Activated gamma-delta T cell (primary cell): ENCODE measurements around the gene DCLRE1C.
"Not testable (repeated sequence)": the region's sequence is repeated elsewhere in the genome, so short reads cannot be mapped to it uniquely, and the experiment has no call there.

Experiments used
- DNase-seq: peaks from one replicate; lab custom pipeline; 2025; lab: John Stamatoyannopoulos, UW
- total RNA-seq, 2 donors: gene quantifications; one replicate each; lab custom pipeline; 2026; lab: John Stamatoyannopoulos, UW

DCLRE1C gene
- 91.1 to 97.5 reads per million in 2 donors for total RNA-seq

DNA sequence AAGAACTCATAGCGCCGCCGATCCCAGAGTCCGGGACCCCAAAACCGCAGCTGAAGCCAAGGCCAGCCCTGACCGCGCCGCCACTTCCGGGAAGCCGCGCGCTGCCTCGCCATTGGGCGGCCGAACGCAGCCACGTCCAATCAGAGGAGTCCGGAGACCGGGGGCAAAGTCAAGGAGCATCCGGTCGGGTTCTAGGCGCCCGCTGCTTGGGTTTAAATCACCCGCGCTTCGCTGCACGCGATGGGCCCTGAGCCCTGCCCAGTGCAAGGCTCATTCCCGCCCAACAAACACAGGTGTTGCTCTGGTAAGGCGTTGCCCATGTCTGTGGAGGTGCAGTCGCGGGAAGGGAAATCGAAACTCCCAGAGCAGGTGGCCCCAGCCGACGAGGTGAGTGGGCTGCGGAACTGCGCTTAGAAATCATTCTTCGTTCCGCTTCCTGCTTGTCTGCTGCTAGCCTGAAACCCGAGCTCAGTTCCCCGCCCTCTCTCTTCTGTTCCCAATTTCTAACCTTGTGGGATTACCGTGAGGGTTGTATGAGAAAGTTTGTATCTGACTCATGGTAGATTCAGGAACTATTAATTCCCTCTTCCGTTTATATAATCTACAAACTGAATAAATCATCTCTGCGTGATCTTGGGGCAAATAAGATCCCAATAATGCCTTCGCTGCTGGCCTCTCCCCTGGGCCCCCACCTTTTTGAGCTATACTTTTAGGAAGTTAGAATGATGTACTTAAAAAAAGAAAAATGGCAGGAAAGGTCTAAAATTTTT lies at the start of gene DCLRE1C:
Gene DCLRE1C (minus strand): TSS at position 96 of the 770 bp plus-strand sequence. CDS start 86 bp downstream, at position 10.
- DNase-seq: peak; percentile 78

DNA sequence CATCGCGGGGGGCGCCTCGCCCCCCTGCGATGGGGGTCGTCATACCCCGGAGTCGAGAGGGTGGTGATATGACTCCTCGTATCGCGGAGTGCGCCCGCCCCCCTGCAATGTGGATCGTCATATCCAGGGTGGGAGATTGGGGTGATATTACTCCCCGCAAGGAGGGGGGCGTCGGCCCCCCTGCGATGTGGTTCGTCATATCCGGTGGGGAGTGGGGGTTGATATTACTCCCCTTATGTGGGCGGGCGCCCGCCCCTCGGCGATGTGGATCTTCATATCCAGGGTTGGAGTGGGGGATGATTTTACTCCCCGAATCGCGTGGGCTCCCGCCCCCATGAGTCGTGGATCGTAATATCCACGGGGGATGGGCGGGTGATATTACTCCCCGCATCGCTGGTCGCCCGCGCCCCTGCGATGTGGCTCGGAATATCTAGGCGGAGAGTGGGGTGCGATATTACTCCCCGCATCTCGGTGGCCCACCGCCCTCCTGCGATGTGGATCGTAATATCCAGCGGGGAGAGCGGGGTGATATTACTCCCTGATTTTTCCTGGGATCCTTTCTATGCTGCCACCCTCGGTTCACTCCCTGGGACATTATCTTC lies 42.2 kb upstream of the DCLRE1C start:
- no peak for DNase-seq

DNA sequence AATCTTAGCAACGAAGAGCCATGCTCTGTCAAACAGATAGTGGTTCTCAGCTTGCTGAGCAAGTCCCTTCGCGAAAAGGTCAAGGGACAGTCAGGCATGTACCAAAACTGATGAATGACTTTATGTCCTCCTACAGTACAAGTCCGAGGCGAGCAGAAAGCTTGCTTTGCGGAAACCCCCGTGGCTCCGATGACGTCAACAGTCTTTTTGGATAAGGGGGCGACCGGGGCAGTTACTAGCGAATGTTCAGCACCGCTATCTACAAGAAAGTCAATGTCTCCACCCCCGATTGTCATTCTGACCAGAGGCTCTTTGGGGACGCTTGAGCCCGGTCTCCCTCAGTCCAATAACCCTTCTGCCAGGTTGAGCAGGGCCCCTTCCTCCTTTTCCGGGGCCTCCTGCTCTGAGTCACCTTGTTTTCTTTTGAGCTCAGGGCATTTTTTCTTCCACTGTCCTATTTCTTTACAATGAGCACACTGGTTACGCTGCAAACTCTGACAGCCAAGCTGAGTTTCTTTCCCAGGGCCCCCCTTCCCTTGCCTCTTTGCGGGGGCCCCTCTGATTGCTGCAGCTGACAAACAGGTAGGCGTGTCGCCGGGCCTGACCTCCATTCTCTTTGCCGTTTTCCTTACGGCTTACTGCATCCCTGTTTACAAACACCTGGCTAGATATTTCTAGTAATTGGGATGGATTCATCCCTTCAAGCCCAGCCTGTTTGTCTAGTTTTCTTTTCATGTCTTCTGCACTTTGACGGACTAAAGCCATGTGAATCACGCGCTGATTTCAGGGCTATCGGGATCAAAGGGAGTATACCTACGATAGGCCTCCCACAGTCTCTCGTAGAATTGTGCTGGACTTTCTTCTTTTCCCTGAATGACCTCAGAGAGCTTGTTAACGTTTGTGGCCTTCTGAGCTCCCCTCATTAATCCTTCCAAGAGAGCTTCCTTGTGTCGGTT lies 39.9 kb upstream of the DCLRE1C start:
- not testable (repeated sequence) for DNase-seq

DNA sequence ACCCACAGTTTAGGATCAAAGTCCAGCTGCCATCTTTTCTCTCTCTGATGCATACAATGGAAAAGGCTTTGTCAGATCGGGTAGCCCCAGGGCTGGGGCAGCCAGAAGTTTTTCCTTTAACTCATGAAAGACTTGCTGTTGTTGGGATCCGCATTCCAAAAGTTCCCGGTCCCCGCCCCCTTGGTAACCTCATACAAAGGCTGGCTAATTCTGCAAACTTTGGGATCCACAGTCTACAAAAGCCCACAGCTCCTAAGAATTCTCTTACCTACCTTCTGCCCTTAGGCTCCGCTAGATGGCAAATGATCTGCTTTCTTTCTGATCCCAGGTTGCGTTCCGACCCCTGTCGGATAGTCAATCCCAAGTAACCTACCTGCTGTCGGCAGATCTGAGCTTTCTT lies 38.4 kb upstream of the DCLRE1C start:
- not testable (repeated sequence) for DNase-seq

DNA sequence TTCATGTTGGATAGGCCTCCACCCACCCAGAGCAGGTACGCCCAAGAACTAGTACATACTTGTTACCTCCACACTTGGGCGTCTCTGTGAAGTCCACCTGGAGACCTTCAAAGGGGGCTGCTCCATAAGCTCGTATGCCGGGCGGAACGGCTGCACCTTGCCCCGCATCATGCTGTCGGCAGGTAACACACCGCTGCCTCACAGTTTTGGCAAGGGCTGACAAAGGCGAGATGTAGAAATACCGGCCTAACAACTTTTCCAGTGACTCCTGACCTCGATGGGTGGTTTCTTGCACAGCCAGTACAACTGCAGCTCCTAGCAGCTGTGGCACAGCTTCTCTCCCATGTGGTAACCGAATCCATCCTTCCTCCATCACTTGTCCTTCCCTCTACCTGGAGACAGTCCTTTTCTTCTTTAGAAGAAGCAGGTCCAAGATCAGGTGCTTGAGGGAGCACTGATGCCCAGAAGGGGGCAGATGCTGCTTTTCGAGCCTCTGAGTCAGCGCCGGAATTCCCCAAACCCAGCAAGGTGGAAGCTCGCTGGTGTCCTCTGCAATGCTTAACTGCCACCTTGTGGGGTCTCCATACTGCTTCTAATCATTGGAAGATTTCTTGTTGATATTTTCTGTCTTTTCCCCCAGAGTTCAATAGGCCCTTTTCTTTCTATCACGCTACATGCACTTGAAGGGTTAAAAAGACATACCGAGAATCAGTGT lies 37.3 kb upstream of the DCLRE1C start:
- not testable (repeated sequence) for DNase-seq

DNA sequence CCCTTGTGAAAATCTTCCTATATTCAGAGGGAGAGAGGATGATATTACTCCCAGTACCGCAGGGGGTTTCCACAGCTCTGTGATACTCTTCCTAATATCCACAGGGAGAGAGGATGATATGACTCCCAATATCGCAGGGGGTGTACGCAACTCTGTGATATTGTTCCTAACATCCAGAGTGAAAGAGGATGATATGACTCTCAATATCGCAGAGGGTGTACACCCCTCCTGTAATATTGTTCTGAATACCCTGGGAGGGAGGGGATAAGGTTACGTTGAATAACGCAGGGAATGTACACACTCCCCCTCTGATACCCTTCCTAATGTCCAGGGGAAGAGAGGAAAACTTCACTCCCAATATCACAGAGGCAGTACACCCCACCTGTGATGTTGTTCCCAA lies 35.7 kb upstream of the DCLRE1C start:
- DNase-seq: not testable (repeated sequence)

DNA sequence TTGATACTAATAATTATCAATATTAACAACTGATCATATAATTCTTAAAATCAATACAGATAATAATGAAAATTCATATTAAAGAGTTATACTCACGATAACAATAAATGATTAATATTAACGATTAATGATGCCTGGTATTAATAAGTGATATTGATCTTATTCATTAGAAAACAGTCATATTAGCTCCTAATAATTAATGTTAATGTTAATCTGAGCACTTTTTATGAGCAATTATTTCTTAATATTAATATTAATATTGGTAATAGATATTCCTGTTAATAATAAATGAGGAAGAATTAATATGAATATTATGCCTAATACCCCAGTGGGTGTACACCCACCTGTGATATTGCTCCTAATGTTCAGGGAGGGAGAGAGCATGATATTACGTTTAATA lies 28.8 kb upstream of the DCLRE1C start:
- DNase-seq: no peak

DNA sequence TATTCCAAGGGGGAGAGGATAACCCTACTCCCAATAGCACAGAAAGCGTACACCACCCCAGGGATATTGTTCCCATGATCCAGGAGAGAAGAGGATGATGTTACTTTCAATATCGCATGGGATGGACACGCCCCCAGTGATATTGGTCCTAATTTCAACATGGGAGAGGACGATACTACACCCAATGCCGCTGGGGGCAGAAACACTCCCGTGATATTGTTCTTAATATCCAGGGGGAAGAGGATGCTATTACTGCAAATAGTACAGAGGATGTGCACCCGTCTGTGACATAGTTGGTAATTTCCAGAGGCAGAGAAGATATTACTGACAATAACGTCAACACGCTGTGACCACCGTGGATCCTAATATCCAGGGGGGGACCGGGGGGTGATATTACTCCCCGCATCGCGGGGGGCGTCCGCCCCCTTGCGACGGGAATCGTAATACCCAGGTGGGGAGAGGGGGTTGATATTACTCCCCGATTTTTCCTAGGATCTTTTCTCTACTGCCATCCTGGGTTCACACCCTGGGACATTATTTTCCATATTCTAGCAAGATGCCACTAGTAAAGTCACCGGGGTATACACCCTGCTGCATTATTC lies 21.9 kb upstream of the DCLRE1C start:
- DNase-seq: no peak

DNA sequence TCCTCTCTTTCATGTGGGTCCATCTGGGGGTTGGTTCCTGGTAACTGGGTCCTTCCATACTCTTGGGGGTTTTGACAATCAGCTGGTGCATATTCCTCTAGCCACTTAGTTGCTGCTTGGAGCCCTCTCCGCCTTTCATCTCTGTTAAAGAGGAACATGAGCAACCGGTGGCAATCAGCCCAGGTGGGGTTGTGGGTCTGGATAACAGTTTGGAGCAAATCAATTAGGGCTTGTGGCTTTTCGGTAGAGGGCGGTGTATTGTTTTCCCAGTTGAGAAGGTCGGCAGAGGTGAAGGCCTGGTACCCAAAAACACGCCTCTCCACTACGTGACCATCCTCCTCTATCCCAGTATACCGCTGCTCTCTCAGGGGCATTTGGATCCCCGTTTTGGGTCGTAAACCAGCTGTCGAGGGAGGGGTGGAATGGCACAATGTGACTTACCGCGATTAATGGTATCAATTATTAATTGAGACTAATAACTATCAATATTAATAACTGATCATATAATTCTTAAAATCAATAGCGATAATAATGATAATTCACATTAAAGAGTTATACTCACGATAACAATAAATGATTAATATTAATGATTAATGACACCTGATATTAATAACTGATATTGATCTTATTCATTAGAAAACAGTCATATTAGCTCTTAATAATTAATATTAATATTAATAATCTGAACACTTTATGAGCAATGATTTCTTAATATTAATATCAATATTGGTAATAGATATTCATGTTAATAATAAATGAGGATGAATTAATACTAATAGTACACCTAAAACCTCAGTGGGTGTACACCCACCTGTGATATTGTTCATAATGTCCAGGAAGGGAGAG lies 20.5 kb upstream of the DCLRE1C start:
- not testable (repeated sequence) for DNase-seq

DNA sequence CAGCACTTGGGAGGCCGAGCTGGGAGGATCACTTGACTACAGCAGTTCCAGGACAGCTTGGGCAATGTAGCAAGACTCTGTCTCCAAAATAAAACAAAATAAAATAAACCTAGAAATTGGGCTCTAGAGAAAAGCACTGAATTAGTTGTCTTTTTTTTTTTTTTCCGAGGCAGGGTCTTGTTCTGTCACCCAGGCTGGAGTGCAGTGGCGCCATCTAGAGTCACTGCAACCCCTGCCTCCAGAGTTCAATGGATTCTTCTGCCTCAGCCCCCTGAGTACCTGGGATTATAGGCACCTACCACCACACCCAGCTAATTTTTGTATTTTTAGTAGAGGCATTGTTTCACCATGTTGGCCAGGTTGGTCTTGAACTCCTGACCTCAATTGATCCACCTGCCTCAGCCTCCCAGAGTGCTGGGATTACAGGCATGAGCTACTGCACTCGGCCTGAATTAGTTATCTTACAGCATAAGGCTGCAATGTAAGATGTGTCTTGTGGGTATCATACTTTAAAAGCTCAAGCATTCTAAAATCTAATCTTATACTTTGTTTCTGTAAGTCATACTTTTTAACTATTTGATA lies 18.1 kb upstream of the DCLRE1C start:
- no peak for DNase-seq

DNA sequence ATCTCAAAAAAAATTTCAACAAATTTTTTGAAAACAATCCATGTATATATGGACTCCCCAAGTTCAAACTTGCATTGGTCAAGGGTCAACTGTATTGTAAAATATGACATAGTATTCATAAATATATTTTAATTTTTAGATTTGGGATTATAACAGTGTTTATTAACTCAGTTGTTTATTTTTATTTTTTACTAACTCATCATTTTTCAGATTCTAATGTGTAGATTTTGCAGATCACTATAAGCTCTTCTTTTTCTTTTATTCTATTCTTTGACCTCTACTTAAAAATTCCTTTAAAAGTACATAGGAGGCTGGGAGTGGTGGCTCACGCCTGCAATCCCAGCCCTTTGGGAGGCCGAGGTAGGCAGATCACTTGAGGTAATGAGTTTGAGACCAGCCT lies 14.0 kb upstream of the DCLRE1C start:
- no peak for DNase-seq

DNA sequence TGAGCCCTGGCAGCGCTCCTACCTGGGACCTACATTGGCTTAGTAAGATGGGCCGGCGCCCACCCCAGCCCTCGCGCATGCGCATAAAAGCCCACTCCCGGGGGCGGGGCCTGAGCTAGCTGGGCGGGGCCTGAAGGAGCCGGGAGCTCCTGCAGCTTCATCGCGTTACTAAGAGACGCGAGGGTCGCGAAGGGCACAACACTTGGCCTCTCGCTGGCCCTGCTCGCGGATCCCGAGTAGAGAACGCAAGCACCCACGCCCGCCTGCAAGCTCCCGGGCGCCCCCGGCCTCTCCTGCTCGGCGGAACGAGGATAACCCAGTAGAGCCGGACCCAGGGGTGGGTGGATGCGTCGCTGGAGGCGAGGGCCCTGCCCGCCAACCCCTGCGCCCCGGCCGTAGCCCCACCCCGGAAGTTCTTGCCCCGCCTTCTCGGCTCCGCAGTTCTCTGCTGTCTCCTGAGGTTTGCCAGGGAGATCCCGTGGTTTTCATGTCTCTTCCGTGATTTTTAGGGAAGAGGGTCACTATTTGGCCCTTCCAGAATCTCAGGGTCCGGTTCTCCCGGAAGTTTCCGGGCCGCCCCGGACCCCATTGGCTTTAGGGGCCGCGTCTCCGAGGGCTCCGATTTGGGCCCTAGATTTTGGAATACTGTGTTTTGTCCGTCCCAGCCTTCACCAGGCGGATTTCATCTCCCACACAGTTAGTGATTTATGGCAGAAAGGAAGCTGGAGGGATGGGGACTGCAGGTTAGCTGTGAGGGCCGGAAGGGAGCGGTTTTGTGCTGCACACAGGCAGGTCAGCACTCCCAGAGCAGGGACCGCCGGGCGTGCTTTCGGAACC lies 5.5 kb upstream of the DCLRE1C start, which contains the start of gene MEIG1:
Gene MEIG1 (plus strand): TSS at position 168 of the 837 bp plus-strand sequence. CDS start 7,081 bp downstream, outside the sequence.
- peak; percentile 76 for DNase-seq

DNA sequence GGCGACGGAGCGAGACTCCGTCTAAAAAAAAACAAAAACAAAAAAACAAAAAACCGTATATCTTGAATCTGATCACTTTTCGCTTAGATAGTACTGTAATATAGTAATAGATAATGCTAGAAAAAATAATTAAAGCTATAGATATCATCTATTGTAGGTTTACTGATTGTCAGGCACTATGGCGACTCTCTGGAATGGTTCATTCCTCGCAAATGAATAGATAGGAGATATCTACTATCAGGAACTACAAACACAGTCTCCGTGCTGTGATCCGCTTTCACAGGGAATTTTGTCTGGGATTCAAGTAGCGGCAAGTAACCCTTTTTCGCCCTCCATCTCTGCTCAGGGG lies 5.0 kb upstream of the DCLRE1C start:
- no peak for DNase-seq

DNA sequence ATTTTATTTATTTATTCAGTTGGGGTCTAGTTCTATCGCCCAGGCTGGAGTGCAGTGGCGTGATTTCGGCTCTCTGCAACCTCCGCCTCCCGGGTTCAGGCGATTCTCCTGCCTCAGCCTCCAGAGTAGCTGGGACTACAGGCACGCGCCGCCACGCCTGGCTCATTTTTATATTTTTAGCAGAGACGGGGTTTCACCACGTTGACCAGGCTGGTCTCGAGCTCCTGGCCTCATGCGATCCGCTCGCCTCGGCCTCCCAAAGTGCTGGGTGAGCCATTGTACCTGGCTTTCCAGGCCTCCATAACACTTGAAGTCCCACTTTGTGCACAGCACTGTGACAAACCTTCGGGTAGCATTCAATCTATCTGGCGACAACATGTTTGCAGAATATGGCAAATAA lies 1.0 kb upstream of the DCLRE1C start:
- DNase-seq: no peak

DNA sequence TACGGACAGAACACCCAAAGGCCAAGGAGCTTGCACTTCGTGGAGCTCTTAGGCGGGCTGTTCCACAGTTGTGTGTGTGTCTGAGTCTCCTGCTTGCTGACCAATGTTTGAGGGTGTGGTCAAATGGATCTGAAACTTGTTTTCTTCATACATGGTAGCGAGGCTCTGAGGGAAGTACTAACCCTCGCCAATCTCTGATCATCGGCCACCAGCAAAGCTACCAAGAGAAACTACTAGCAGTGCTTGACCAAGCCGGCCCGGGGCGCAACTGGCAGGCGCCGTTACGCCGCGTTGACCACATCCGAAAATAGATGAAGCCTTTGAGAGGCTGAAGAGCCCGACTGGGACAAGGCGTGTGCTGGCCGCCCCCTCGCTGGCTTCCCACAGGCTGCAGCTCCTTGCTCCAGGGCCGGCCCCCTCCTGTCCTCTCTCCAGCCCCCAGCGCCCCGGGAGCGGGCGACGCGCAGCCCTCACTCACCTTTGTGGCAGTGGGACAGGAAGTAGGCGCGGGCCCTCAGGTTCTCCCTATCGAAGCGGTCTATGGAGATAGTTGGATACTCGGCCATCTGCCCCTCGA lies 384 bp downstream of the DCLRE1C start:
- DNase-seq: no peak

DNA sequence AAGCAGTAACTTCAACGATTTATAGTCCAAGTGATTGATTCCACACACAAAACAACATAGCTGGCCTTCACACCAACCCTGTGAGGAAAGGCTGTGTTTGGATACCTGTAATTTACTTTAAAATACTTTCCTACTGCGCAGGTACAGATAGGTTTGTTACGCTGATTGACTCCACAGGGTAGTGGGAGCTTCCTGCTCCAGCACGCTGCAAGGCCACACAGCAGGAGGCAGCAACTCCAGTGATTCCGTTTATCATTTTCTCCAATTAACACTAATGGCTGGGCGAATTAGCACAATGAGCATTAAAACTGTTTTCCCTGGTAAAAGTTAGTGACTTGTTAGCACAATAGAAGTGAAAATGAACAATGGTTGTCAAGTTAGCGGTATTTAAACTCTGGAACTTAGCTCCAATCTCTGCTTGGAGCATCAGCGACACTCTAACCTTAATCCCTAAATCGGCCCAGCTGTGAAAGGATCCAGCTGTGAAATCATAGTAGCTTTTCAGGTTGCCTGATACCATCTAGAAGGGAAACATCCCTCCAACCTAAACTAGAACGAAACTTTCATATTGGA lies 959 bp downstream of the DCLRE1C start:
- DNase-seq: no peak

DNA sequence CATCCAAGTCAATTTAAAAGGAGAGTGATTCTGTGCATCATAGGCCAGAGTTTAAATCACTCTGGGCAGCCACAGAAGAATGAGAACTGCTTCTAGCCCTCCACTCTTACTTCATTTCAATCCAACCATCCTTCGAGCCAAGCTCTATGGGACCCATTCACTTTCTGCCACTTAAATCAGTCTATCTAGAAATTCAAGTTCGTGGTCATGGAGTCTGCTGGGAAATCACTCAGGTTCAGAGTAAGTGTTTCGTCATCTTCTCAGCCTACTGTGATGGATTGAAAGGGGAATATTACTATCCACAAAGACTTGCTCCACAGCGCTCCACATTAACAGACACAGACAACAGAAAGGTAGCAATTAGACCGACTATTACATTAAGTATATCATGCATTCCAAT lies 4.6 kb downstream of the DCLRE1C start:
- DNase-seq: no peak

DNA sequence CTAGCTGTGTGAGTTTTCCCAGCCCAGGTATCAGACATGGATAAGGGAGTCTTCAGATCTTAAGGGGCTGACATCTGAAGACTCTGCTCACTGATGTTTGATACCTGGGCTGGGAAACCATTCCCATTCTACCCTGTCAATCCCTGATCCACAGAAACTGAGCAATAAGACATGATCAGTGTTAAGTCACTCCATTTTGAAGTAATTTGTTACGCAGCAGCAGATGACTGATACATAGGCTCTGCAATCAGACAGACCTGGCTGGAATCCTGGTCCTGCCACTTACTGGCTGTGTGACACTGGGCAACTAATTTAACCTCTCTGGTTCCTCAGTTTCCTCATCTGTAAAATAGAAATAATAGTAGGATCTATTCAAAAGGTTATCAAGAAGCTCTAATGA lies 6.6 kb downstream of the DCLRE1C start:
- DNase-seq: no peak
